Thymus (tissue), 11 donors: ENCODE measurements around the gene PLB1. TPM values are rescaled to one million over a fixed set of nuclear protein-coding genes. Genes with fewer than 3 reads are reported as not detected.
A peak's percentile ranks its signal among the peaks of the same experiment; 100 is the strongest.

Experiments
- DNase-seq, 9 donors: peaks; one replicate each; pipeline ENCODE4 v3.0.0-alpha.2; 2013; ENCODE audit warnings: low spot score in 9 of 9, low read depth in 6 of 9, missing footprints in 1 of 9
- H3K27ac ChIP-seq, 2 donors: one replicate each; pipeline ENCODE4 v1.5.1; 2013; ENCODE audit warnings: control low read depth in 1 of 2, low read depth in 1 of 2, low read length in 1 of 2, mild to moderate bottlenecking in 1 of 2, moderate library complexity in 1 of 2
- H3K27me3 ChIP-seq, 2 donors: one replicate each; pipeline ENCODE4 v1.5.1; 2013; ENCODE audit warnings: low read length in 1 of 2; ENCODE audit not compliant: control insufficient read depth in 2 of 2, insufficient read depth in 1 of 2
- H3K36me3 ChIP-seq, 2 donors: one replicate each; pipeline ENCODE4 v1.5.1; 2013; ENCODE audit warnings: low read length in 1 of 2, mild to moderate bottlenecking in 1 of 2, moderate library complexity in 1 of 2; ENCODE audit not compliant: control insufficient read depth in 2 of 2, insufficient read depth in 2 of 2
- H3K4me1 ChIP-seq, 2 donors: one replicate each; pipeline ENCODE4 v1.5.1; 2013; ENCODE audit warnings: low read length in 2 of 2; ENCODE audit not compliant: control insufficient read depth in 2 of 2, insufficient read depth in 2 of 2
- H3K4me3 ChIP-seq, 2 donors: one replicate each; pipeline ENCODE4 v1.5.1; 2013; ENCODE audit warnings: low read length in 2 of 2, control low read depth in 1 of 2, mild to moderate bottlenecking in 1 of 2
- H3K9me3 ChIP-seq, 2 donors: one replicate each; pipeline ENCODE4 v1.5.1; 2013; ENCODE audit warnings: low read length in 1 of 2, mild to moderate bottlenecking in 1 of 2; ENCODE audit not compliant: control insufficient read depth in 2 of 2, insufficient read depth in 1 of 2
- WGBS: extraction: QIAGEN DNeasy Blood & Tissue Kit; methylation state at CpG from one replicate; pipeline ENCODE4 v1.1.7; 2013; 5-methylcytosine and 5-hydroxymethylcytosine counted together
- polyA plus RNA-seq: library from polyadenylated mRNA; stranded (reverse); fragments of 200-250 nt; gene quantifications from one replicate; pipeline ENCODE4 v1.2.3, GENCODE V29; 2013
- total RNA-seq: library from RNA; stranded (reverse); fragments of 120-200 nt; gene quantifications from one replicate; pipeline ENCODE4 v1.2.4, GENCODE V29; 2013
- donor health status: healthy.

Gene PLB1
- total and polyA plus RNA-seq, 2 donors, result 1.8 to 2.3 TPM

DNA sequence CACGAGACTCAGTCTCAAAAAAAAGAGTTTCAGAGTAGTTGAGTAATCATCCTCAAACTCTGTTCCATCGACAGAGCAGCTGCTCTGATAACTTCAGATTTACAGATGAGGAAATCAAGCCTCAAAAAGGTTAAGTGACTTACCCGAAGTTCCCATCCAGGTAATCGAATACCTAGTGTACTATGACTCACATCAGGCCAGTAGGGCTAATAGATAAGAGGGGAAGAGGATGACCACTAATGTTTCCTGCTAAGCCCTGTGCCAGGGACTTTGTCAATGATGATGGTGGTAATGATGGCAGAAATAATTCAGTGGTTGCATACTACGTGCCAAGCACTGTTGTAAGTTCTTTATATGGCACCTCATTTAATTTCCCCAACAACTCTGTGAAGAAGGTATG lies 80.9 kb downstream of the PLB1 start:
- no peaks in the 10 kb centered on the region for H3K27me3 ChIP-seq
- H3K36me3 ChIP-seq, result no peaks in the 10 kb centered on the region
- H3K4me1 ChIP-seq, result no peaks in the 10 kb centered on the region
- H3K4me3 ChIP-seq, result no peak overlapping the region
- H3K9me3 ChIP-seq, result no peaks in the 10 kb centered on the region
- no peak for DNase-seq
- WGBS, result 97% methylated on average over 5 of the region's 5 CpGs
- no peak overlapping the region for H3K27ac ChIP-seq

DNA sequence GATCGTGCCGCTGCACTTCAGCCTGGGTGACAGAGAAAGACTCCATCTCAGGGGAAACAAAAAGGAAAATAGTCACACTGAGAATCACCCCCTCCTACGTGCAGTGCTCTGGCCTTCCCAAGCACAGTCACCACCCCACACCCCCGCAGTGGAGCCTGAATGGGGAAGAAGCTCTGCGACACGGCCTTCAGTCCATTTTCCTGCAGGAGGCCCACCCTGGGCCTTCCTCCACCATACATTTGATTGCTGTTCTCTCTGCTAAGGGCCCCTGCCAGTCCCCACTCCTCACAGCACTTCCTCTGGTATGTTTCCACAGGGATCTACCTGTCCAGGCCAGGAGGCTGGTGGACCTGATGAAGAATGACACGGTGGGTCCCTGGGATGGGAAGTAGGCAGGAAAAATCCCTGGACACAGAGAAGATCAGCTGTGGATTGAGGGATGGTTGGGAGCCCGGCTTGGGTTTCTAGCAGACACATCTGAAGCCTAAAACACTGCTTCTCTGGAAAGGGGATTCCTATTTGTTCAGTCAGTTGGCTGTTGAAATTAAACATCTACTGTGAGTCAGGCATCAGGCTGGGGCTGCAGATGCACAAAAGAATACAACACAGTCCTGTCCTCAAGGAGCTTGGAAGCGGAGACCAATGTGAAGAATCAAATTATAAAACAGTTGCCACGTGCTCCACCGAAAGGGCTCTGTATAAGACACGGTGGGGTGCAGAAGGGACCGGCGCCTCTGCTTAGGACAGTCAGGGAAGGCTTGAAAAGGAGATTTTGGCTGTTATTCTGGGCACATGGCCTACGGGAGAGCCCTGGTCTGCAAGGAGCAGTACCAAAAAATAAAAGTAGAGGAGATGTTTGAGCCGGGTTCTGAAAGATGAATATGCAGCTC lies 82.2 kb downstream of the PLB1 start:
- Histone ChIP-seq H3K27ac (no peak overlapping the region), H3K27me3 (no peaks in the 10 kb centered on the region), H3K4me3 (no peak overlapping the region), H3K4me1 (no peaks in the 10 kb centered on the region), H3K9me3 (no peaks in the 10 kb centered on the region), H3K36me3 (no peaks in the 10 kb centered on the region)
- WGBS, result 95% methylated on average over 16 of the region's 16 CpGs
- no peak for DNase-seq

DNA sequence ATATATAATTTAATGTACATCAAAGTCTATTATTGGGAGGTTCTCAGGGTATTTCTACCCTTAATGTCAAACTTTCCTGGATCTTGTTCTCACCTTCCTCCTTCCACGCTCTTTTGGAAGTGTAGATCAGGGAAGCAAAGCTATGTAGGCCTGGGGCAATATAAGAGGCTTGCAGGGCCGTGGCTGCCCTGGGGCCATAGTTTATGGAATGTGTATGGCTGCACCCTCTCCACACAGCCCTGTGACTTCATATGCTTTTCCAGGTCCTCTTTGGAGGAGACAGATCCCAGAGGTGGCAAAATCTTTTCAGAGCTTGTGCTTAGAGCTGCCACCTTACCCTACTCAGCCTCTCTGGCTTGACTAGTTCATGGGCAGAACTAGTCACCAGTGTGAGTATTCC lies 82.9 kb downstream of the PLB1 start:
- no peak for DNase-seq
- Histone ChIP-seq H3K27ac (no peak overlapping the region), H3K9me3 (no peaks in the 10 kb centered on the region), H3K36me3 (no peaks in the 10 kb centered on the region), H3K4me3 (no peak overlapping the region), H3K27me3 (no peaks in the 10 kb centered on the region), H3K4me1 (peaks cover 4 to 5% of the 10 kb centered on the region in 2 donors)
- 98% methylated on average over 2 of the region's 2 CpGs for WGBS

DNA sequence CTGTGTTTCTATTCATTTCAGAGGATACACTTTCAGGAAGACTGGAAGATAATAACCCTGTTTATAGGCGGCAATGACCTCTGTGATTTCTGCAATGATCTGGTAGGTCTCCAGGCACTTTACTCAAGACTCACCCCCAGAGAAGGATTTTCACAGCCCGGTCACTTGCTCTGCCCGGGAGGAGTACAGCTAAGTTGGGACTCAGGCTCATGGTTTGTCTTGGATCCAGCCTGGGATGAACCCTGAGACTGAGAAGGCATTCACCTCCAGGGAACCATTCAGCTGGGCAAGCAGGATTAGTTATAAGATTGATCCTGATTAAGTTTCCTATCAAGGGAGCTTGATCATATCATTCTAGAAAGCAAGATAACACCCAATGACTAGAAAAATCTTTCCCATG lies 83.7 kb downstream of the PLB1 start:
- H3K36me3 ChIP-seq, result no peaks in the 10 kb centered on the region
- H3K27me3 ChIP-seq, result no peaks in the 10 kb centered on the region
- DNase-seq, result no peak
- H3K9me3 ChIP-seq, result no peaks in the 10 kb centered on the region
- no peak overlapping the region for H3K27ac ChIP-seq
- H3K4me3 ChIP-seq, result no peak overlapping the region
- 98% methylated on average over 3 of the region's 3 CpGs for WGBS
- peaks cover 10 to 13% of the 10 kb centered on the region in 2 donors for H3K4me1 ChIP-seq

DNA sequence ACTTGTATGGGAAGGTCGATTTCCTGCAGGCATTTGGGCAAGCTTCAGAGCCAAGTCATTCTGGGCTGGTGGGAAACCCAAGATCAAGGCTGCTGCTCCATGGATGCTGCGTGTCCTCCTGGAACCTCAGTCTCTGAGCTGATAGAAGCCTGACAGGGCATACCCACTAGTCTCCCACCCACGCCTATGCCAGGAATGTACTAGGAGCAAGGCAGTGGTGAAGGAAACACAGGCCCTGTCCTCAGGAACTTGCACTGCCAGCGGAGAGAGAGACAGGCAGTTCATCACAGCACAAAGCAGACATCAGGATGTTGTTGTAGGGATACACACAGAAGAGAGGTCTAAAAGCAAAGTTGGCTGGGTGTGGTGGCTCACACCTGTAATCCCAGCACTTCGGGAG lies 84.2 kb downstream of the PLB1 start:
- H3K27me3 ChIP-seq, result no peaks in the 10 kb centered on the region
- H3K9me3 ChIP-seq, result no peaks in the 10 kb centered on the region
- no peaks in the 10 kb centered on the region for H3K36me3 ChIP-seq
- no peak for DNase-seq
- H3K4me3 ChIP-seq, result no peak overlapping the region
- H3K27ac ChIP-seq, result no peak overlapping the region
- peaks cover 12 to 16% of the 10 kb centered on the region in 2 donors for H3K4me1 ChIP-seq
- WGBS, result 97% methylated on average over 5 of the region's 5 CpGs

DNA sequence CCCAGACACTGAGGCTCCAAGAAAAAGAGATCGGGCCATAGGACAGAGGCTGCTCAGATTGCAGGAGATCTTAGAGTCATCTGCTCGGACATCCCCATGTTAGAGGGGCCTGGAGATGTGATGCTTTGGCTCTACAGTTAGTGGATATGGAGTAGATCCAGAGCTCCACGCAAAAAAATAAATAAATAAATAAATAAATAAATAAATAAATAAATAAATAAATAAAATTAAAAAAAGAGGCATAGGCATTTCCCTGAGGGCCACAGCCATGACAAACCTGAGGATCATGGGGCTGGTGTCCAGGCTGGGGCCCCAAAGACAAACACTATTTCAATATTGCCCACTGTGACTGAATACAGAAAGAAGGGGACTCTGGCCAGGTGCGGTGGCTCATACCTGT lies 85.5 kb downstream of the PLB1 start:
- Histone ChIP-seq H3K27me3 (peaks cover 0 to 2% of the 10 kb centered on the region in 2 donors), H3K4me3 (no peak overlapping the region), H3K27ac (no peak overlapping the region), H3K4me1 (peaks cover 17 to 26% of the 10 kb centered on the region in 2 donors), H3K9me3 (no peaks in the 10 kb centered on the region), H3K36me3 (no peaks in the 10 kb centered on the region)
- 98% methylated on average over 4 of the region's 4 CpGs for WGBS
- no peak for DNase-seq

DNA sequence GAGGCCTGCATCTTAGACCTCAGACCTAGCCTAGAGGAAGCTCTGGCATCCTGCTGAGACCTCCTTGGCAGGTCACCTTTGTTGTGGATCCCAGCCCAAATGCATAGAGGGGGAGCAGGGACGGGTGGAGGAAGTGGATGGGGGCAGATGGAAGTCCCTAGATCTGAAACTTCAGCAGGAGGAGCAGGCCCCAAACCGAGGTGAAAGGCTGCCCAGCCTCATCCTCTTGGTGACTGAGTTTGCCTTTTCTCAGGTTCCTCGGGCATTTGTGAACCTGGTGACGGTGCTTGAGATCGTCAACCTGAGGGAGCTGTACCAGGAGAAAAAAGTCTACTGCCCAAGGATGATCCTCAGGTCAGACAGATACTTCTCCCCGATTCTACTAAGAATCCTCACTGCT lies 86.3 kb downstream of the PLB1 start:
- no peaks in the 10 kb centered on the region for H3K36me3 ChIP-seq
- no peak overlapping the region for H3K4me3 ChIP-seq
- no peaks in the 10 kb centered on the region for H3K9me3 ChIP-seq
- DNase-seq, result no peak
- WGBS, result 78% methylated on average over 6 of the region's 6 CpGs
- H3K27me3 ChIP-seq, result peaks cover 0 to 2% of the 10 kb centered on the region in 2 donors
- peaks cover 20 to 34% of the 10 kb centered on the region in 2 donors for H3K4me1 ChIP-seq
- H3K27ac ChIP-seq, result no peak overlapping the region

DNA sequence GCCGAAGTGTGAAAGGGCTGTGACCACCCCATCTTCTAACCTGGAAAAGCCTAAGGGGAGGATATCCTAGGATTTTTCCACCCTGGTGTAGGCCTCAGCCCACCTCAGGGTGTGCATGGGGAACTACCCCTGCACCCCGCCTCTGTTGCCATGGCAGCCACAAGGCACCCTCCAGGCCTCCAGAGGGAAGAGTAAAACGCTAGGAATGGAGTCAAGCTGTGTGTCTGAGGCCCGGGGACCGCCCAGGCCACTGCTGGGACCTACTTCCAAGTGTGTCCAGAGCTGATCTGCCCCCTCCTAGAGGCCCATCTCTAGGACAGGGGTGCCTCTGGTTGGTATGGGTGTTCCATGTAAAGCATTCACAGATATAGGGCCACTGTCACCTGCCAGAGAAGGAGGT lies 86.7 kb downstream of the PLB1 start:
- Histone ChIP-seq H3K36me3 (no peaks in the 10 kb centered on the region), H3K27me3 (peaks cover 0 to 2% of the 10 kb centered on the region in 2 donors), H3K4me3 (no peak overlapping the region), H3K4me1 (peaks cover 25 to 39% of the 10 kb centered on the region in 2 donors), H3K9me3 (no peaks in the 10 kb centered on the region), H3K27ac (no peak overlapping the region)
- 98% methylated on average over 5 of the region's 5 CpGs for WGBS
- DNase-seq, result no peak

DNA sequence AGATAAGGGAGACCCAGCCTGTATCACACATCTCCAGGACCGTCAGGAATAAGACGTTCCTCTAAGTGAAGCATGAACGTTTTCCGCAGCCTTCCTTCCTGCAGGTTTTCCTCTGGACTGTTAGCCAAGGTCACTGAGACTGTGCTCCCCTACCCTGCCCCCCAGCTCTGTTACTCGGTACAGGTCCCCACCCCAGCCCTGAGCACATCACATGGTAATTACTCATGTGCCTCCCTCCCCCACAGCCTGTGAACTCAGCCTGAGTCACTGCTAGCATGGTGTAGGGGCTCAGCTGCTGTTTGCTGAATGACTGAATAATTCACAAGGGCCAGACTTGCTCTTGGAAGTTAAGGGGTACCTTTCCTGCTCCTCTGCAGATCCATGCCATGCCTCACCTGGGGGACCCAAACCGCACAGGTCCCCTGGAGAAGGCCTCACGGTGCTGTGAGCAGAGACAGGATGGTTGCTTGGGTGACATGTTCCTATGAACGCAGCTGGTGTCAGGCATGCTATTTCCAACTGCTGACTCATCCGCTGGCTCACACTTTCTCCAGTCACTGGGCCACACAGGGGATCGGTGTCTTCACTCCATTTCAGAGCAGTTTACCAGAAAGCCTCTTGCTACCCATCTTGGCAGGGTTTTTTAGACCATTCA lies 88.2 kb downstream of the PLB1 start:
- 46% methylated on average over 10 of the region's 10 CpGs for WGBS
- Histone ChIP-seq H3K27me3 (peaks cover 0 to 2% of the 10 kb centered on the region in 2 donors), H3K36me3 (no peaks in the 10 kb centered on the region), H3K9me3 (no peaks in the 10 kb centered on the region), H3K4me1 (peaks cover 33 to 50% of the 10 kb centered on the region in 2 donors), H3K27ac (no peak overlapping the region), H3K4me3 (no peak overlapping the region)
- peak in 6 of 9 donors; percentile 55 to 88 (median 72) for DNase-seq
